Glutamatergic neuron (in vitro differentiated cells): ENCODE measurements around the gene HPSE2. TPM values are rescaled to one million over a fixed set of nuclear protein-coding genes. Genes with fewer than 3 reads are reported as not detected.

Source experiments
- DNase-seq: peaks from one replicate; pipeline ENCODE4 v3.0.0; 2022
- H3K27ac Mint-ChIP-seq: one replicate; pipeline ENCODE4 v1.8.0; 2020; ENCODE audit warnings: mild to moderate bottlenecking, mixed read lengths, inconsistent platforms; ENCODE audit not compliant: unreplicated experiment
- H3K27me3 Mint-ChIP-seq: one replicate; pipeline ENCODE4 v1.8.0; 2020; ENCODE audit warnings: mild to moderate bottlenecking, moderate library complexity, mixed read lengths, inconsistent platforms; ENCODE audit not compliant: unreplicated experiment
- H3K36me3 Mint-ChIP-seq: one replicate; pipeline ENCODE4 v1.8.0; 2020; ENCODE audit warnings: mild to moderate bottlenecking, mixed read lengths, inconsistent platforms; ENCODE audit not compliant: unreplicated experiment
- H3K4me1 Mint-ChIP-seq: one replicate; pipeline ENCODE4 v1.8.0; 2020; ENCODE audit warnings: mild to moderate bottlenecking, low read depth, mixed read lengths, inconsistent platforms; ENCODE audit not compliant: unreplicated experiment
- H3K4me3 Mint-ChIP-seq: one replicate; pipeline ENCODE4 v1.8.0; 2020; ENCODE audit warnings: mild to moderate bottlenecking, mixed read lengths, inconsistent platforms; ENCODE audit not compliant: unreplicated experiment
- H3K9me3 Mint-ChIP-seq: one replicate; pipeline ENCODE4 v1.8.0; 2020; ENCODE audit warnings: mild to moderate bottlenecking, moderate library complexity, mixed read lengths, inconsistent platforms; ENCODE audit not compliant: unreplicated experiment
- total RNA-seq: library from RNA; stranded (reverse); fragmentation: NEBNext Ultra II Directional; extraction: Animal tissue kit (Norgen Biotek cat#: 25700); gene quantifications from one replicate; pipeline ENCODE4 v1.2.1, GENCODE V29; 2021; ENCODE audit not compliant: unreplicated experiment
- TF ChIP-seq, protein P1 (sequence below): fragments of 200-600 bp; sonication (generic); IDR thresholded peaks from one replicate; pipeline ENCODE4 v1.5.0; 2021; ENCODE audit not compliant: partially characterized antibody, unreplicated experiment

Gene HPSE2
- total RNA-seq, 1 donor from 2014 or later: not detected

DNA sequence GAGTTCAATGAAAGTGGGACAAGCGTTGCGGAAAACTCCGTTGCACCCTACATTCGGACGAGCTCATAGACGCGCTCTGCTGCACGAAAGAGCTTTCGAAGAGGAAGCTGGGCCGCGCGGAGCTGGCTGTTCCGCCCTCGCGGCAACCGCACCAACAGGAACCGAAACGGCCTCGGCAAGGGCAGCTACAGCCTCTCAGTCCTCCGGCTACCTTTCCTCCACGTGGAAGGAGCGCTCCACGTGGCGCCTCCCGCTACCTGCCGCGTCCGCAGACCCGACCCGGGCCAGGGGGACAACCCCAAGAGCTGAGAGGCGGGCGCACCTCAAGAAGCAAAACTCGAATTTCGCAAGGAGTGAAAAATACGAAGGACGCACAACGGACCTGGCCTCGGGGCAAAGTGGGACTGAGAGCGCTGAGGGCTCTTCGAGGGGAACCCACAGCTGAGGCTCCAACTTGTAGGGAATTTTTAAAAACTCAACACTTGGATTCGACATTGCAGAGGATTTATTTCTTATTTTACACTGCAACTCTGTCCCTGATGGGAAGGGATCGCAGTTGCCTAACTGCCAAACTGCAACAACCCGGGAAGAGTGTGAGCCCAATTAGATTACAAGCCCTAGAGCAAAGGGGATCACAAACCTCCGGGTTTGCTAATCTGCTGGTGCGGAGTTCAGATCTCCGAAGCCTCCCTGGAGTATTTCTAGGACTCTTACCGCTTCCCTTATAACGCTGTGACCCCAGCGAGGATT, 1.4 kb downstream of the HPSE2 start:
- Mint-ChIP-seq H3K4me3 (peak overlapping the region; percentile 81), H3K27me3 (peaks cover 27% of the 10 kb centered on the region), H3K27ac (no peak overlapping the region), H3K36me3 (no peaks in the 10 kb centered on the region), H3K9me3 (peaks cover 6% of the 10 kb centered on the region), H3K4me1 (peaks cover 15% of the 10 kb centered on the region)
- TF ChIP-seq, protein P1, sequence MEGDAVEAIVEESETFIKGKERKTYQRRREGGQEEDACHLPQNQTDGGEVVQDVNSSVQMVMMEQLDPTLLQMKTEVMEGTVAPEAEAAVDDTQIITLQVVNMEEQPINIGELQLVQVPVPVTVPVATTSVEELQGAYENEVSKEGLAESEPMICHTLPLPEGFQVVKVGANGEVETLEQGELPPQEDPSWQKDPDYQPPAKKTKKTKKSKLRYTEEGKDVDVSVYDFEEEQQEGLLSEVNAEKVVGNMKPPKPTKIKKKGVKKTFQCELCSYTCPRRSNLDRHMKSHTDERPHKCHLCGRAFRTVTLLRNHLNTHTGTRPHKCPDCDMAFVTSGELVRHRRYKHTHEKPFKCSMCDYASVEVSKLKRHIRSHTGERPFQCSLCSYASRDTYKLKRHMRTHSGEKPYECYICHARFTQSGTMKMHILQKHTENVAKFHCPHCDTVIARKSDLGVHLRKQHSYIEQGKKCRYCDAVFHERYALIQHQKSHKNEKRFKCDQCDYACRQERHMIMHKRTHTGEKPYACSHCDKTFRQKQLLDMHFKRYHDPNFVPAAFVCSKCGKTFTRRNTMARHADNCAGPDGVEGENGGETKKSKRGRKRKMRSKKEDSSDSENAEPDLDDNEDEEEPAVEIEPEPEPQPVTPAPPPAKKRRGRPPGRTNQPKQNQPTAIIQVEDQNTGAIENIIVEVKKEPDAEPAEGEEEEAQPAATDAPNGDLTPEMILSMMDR: no peak
- DNase-seq: peak; percentile 67

DNA sequence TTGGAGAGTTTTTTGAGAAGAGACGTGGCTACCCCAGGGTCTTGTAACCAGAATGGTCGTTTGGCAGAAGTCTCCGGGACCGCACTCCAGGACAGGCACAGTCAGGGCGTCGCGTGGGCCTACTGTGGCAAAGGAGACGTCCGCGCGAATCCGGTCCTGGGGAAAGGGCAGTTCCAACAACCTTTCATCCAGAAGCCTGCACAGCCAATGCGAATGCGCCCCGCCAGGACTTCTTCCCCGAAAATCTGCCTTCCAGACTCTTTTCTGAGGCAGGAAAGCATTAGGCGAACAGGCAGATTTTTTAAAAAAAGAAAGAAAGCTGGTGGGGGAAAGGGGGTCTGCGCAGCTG, 2.0 kb downstream of the HPSE2 start:
- H3K4me1 Mint-ChIP-seq: peaks cover 15% of the 10 kb centered on the region
- H3K9me3 Mint-ChIP-seq: peaks cover 6% of the 10 kb centered on the region
- DNase-seq: no peak
- peaks cover 27% of the 10 kb centered on the region for H3K27me3 Mint-ChIP-seq
- no peaks in the 10 kb centered on the region for H3K36me3 Mint-ChIP-seq
- TF ChIP-seq, protein P1: no peak
- no peak overlapping the region for H3K27ac Mint-ChIP-seq
- peak overlapping the region; percentile 81 for H3K4me3 Mint-ChIP-seq

DNA sequence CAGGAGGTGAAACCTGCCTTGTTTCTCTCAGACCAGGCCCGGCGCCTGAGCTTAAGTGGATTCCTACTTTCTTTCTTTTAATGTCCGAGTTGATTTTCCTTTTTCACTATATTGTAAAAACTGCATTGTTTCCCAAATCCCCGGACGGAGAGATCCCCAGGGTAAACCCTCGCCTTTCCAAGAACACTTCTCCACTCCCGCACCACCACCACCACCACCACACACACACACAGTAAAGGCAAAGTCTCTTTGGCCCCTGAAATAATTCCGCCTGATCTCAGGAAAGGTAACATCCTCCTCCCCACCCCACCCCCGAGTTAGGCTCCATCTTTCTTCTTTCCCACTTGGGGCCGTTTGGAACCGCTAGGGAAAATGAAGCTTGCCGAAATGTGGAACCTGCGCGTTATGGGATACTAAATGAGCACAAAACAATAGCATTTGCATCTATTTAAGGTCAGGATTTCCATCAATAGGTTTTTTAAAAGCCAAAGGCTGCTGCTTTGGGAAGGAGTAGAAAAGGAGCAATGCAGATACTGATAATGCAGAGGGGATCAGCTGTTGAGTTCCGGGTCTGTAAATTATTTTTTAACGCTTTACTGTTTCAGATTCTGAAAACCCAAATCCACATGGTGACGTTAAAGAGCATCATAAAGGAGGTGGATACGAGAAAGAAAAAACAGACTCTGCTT, 2.5 kb downstream of the HPSE2 start:
- TF ChIP-seq, protein P1: no peak
- Mint-ChIP-seq H3K27ac (no peak overlapping the region), H3K4me3 (peak overlapping the region; percentile 81), H3K9me3 (peaks cover 6% of the 10 kb centered on the region), H3K36me3 (no peaks in the 10 kb centered on the region), H3K27me3 (peaks cover 26% of the 10 kb centered on the region), H3K4me1 (peaks cover 15% of the 10 kb centered on the region)
- DNase-seq: no peak

DNA sequence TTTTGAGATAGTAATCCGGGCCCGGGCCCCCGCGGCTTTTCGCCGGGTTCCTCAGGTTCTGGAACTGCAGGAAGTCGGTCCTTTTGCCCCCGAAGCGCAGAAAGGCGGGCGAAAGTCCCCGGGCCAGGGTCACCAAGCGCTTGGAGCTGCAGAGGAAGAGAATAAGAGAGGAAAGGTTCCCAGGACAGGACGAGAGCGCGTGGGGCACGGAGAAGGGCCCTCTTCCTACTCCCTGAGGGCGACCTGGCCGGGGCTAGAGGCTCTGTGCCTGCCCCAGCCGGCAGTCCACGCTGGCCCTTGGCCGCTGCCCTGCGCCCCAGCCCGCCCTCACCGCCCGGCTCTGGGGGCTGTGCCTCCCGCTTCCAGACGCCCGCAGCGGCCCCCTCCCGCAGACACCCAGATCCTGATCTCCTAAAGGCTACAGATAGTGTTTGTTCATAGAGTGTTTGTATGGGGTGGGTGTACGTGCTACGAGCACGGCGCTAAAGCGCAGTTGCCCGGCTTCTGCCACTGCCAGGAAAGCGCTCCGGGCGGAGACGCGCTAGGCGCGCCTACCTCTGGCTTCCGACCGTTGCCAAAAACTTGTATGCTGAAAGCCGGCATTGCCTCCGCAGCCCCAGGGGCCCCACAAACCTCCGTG, 3.2 kb downstream of the HPSE2 start:
- Mint-ChIP-seq H3K4me3 (peak overlapping the region; percentile 74), H3K27ac (no peak overlapping the region), H3K9me3 (peaks cover 6% of the 10 kb centered on the region), H3K36me3 (no peaks in the 10 kb centered on the region), H3K27me3 (peaks cover 26% of the 10 kb centered on the region), H3K4me1 (peaks cover 15% of the 10 kb centered on the region)
- TF ChIP-seq, protein P1: no peak
- DNase-seq: peak; percentile 40

DNA sequence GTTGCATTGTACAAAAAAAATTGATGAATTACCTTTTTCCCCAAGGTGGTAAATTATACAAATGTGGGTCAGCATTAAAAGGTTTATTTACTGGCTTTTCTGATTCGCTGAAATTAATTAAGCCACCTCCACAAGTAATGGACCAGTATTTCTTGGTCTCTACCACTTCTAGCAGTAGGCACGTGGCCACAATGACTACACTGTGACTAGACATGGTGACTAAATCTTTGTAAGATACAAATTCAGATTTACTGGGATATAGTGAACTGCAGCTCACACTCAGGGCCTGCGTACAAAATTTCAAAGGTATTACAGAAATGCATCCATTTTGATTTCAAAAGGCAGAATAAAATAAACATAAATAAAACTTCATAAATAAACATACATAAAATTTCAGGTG, 10.9 kb downstream of the HPSE2 start:
- H3K27ac Mint-ChIP-seq: no peak overlapping the region
- H3K27me3 Mint-ChIP-seq: peaks cover 4% of the 10 kb centered on the region
- no peaks in the 10 kb centered on the region for H3K4me1 Mint-ChIP-seq
- DNase-seq: no peak
- no peaks in the 10 kb centered on the region for H3K9me3 Mint-ChIP-seq
- TF ChIP-seq, protein P1: no peak
- no peaks in the 10 kb centered on the region for H3K36me3 Mint-ChIP-seq
- no peak overlapping the region for H3K4me3 Mint-ChIP-seq
